Heart right ventricle (tissue), 16 donors: Measurements from ENCODE around the gene NHS. TPM values are rescaled to one million over a fixed set of nuclear protein-coding genes. Genes with fewer than 3 reads are reported as not detected.
"Not testable (repeated sequence)": the region's sequence is repeated elsewhere in the genome, so short reads cannot be mapped to it uniquely, and the experiment has no call there.

Experiments used
- ATAC-seq, 8 donors: fragments of 200-7000 bp; cut with Tn5 transposase; one replicate each; pipeline ENCODE4 v1.9.1; 2020; ENCODE audit warnings: mild to moderate bottlenecking in 8 of 8, moderate library complexity in 8 of 8, moderate number of reproducible peaks in 1 of 8
- DNase-seq, 2 donors: peaks; one replicate each; pipeline ENCODE4 v3.0.0-alpha.2; 2020
- H3K27ac ChIP-seq, 10 donors: fragments of 200-600 bp; sonication (generic) in 2 of 10; one replicate each; pipeline versions ENCODE4 v1.5.0 to v1.8.0; 2020 to 2022; ENCODE audit warnings: mild to moderate bottlenecking in 3 of 10
- H3K27me3 ChIP-seq, 7 donors: fragments of 200-600 bp; one replicate each; pipeline ENCODE4 v1.8.0; 2021 to 2022; ENCODE audit warnings: mild to moderate bottlenecking in 2 of 7
- H3K36me3 ChIP-seq, 9 donors: fragments of 200-600 bp; sonication (generic) in 1 of 9; one replicate each; pipeline versions ENCODE4 v1.5.0 to v1.8.0; 2020 to 2022; ENCODE audit warnings: mild to moderate bottlenecking in 2 of 9
- H3K4me1 ChIP-seq, 9 donors: fragments of 200-600 bp; sonication (generic) in 1 of 9; one replicate each; pipeline versions ENCODE4 v1.5.0 to v1.8.0; 2020 to 2022; ENCODE audit warnings: mild to moderate bottlenecking in 4 of 9
- H3K4me3 ChIP-seq, 10 donors: fragments of 200-600 bp; sonication (generic) in 2 of 10; one replicate each; pipeline versions ENCODE4 v1.5.0 to v1.8.0; 2020 to 2022; ENCODE audit warnings: mild to moderate bottlenecking in 7 of 10, moderate library complexity in 2 of 10
- H3K9me3 ChIP-seq, 11 donors: fragments of 200-600 bp in 10 of 11; sonication (generic) in 2 of 11; one replicate each; pipeline versions ENCODE4 v1.5.0 to v1.8.0; 2013 to 2022; ENCODE audit warnings: mild to moderate bottlenecking in 2 of 11, control low read depth in 1 of 11, moderate library complexity in 1 of 11
- CTCF ChIP-seq, 9 donors: fragments of 200-600 bp; sonication (generic) in 2 of 9; IDR thresholded peaks; one replicate each; pipeline versions ENCODE4 v1.5.0 to v1.8.0; 2021 to 2022; ENCODE audit warnings: antibody characterized with exemption in 9 of 9, mild to moderate bottlenecking in 5 of 9, moderate library complexity in 1 of 9
- WGBS, 2 donors: extraction: QIAGEN DNeasy Blood & Tissue Kit; methylation state at CpG; one replicate each; pipeline ENCODE4 v1.1.7; 2013; ENCODE audit warnings: inconsistent platforms in 1 of 2; 5-methylcytosine and 5-hydroxymethylcytosine counted together
- intact Hi-C, 10 donors: fragments of 100-400 bp; cut with DNase I; formaldehyde crosslinking; loops; one replicate each; pipeline versions ENCODE4 v1.11.1 to v1.14.2; 2022
- polyA plus RNA-seq, 2 donors: library from polyadenylated mRNA; stranded (reverse); fragments of 200-250 nt; gene quantifications; one replicate each; pipeline ENCODE4 v1.2.3, GENCODE V29; 2013
- total RNA-seq, 10 donors: library from RNA; stranded (reverse); fragmentation: NEBNext Ultra II Directional in 3 of 10; extraction: Animal tissue kit (Norgen Biotek cat#: 25700) in 3 of 10; gene quantifications; one replicate each; pipeline versions ENCODE4 v1.2.1 to v1.2.4, GENCODE V29; 2021 to 2023
- donor health status: Arrhythmogenic right ventricular cardiomyopathy.
- donor health status: ischemic (EF 13 %, LVEDD 7.1; RV severe dilation, severe dysfunction).
- donor health status: healthy with polysubstance abuse.
- donor health status: DM: no; HTN: yes; CAD: no.
- donor health status: DM: no; HTN: no; CAD: no.
- donor health status: ischemic (EF 25% LVEDD 6.9; RV normal size, moderate dysfunction).
- donor health status: ischemic (EF 25% LVEDD 5.7; RV mildly dilated, moderate dysfunction).
- donor health status: healthy.
- donor health status: DM: yes; HTN: yes; CAD: no.
- donor health status: Ischemic cardiomyopathy.
- donor health status: ischemic (EF 35%, LVEDD 5.7; RV mildly dilated, moderate dysfunction).
- donor health status: nonischemic (EF 11% LVEDD 7.7; RV severe dilation, severe dysfunction).
- donor health status: DM: yes; HTN: yes; CAD: no.
- donor health status: PGD.
- donor health status: ischemic (EF 29% LVEDD 5.4; RV normal size, mild dysfunction).
- donor health status: nonischemic (EF 23%, LVEDD 6.1; RV moderate dilation, normal function).

NHS gene
- total and polyA plus RNA-seq, 12 donors, result 0.20 to 2.7 (median 1.2) TPM

DNA sequence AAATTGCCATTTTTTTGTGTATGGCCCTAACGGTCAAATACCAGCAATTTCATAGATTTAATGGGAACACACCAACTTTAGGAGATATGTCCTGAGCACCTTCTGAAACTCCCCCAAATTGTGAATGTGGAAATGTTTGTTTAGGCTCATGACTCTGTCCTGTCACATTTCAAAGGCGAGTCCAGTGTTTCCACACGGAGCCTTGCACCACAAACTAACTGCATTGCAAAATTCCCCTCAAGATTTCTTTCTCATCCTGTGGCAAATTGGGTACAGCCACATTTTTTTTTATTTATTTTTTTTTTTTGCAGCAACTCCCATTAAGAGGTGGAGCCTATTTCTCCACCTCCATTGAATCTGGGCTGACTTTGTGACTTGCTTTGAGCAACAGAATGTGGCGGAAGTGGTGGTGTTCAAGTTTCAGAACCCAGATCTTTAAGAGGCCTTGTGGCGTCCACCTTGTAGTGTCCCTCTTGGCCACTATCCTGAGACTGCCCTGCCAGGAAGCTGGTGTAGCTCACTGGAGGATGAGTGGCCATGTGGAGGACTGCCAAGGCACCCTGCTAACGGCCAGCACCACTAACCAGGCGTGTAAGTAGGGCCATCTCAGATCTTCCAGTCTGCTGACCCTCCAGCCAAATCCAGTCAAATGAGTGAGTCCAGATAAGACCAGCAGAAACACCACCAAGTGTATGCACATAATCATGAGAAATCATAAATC is 189.8 kb downstream of the NHS start:
- Histone ChIP-seq H3K4me3 (no peak overlapping the region), H3K27me3 (peaks cover 0 to 8% (median 0%) of the 10 kb centered on the region in 7 donors), H3K27ac (no peak overlapping the region), H3K9me3 (no peaks in the 10 kb centered on the region), H3K4me1 (peaks cover 0 to 20% (median 3%) of the 10 kb centered on the region in 9 donors), H3K36me3 (no peaks in the 10 kb centered on the region)
- no peak for TF ChIP-seq CTCF (IDR thresholded peaks at IDR 0.05)
- DNase-seq (peak in 1 of 2 donors; percentile 11), ATAC-seq (peak in 1 of 8 donors; percentile 37)
- intact Hi-C loops, result no loop called here
- WGBS, 2 donors, result 88 to 90% methylated on average over 7 of the region's 7 CpGs

DNA sequence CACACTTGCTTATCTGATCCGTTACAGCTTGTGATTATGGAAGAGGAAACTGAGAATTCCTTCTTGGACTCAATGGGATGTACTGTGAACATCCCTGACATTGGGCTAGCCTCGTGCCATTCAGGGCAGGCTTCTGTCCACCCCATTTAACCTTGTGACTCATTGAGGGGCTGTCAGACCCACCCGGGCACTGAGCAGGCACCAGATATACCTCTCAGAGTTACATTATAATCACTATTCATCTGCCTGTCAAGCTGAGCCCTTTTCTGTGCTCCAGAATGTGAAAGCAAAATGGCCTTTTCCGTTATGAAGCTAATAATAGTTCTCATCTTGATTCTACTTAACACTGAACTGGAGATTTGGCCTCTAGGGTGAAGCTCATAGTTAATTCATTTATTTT is 191.7 kb downstream of the NHS start:
- ATAC-seq (peak in 1 of 8 donors; percentile 14), DNase-seq (no peak)
- TF ChIP-seq CTCF (IDR thresholded peaks at IDR 0.05), result no peak
- no peaks in the 10 kb centered on the region for H3K36me3 ChIP-seq
- peak overlapping the region in 1 of 10 donors; percentile 10 for H3K4me3 ChIP-seq
- H3K9me3 ChIP-seq, result no peaks in the 10 kb centered on the region
- no peaks in the 10 kb centered on the region for H3K27me3 ChIP-seq
- WGBS, 2 donors, result 32 to 42% methylated on average over 4 of the region's 4 CpGs
- intact Hi-C loops, result no loop called here
- peaks cover 0 to 20% (median 3%) of the 10 kb centered on the region in 9 donors for H3K4me1 ChIP-seq
- peak overlapping the region in 5 of 10 donors; percentile 13 to 58 (median 31) for H3K27ac ChIP-seq

- no peaks in the 10 kb centered on the region for H3K27me3 ChIP-seq
- peak in 4 of 8 donors; percentile 27 to 76 (median 42) for ATAC-seq
- no peaks in the 10 kb centered on the region for H3K9me3 ChIP-seq
- no peaks in the 10 kb centered on the region for H3K36me3 ChIP-seq
- 31% methylated on average over 8 of the region's 8 CpGs for WGBS, 2 donors
- peak in 1 of 2 donors; percentile 5 for DNase-seq
- intact Hi-C loops, result no loop called here
- peak overlapping the region in 6 of 10 donors; percentile 12 to 58 (median 24) for H3K27ac ChIP-seq
- peaks cover 0 to 20% (median 3%) of the 10 kb centered on the region in 9 donors for H3K4me1 ChIP-seq
- TF ChIP-seq CTCF (IDR thresholded peaks at IDR 0.05), result no peak
- peak overlapping the region in 1 of 10 donors; percentile 10 for H3K4me3 ChIP-seq
These were observed 192.2 kb downstream of the NHS start for GRCh38 chrX:17567187-17567586.

- H3K27ac ChIP-seq, result peak overlapping the region in 3 of 10 donors; percentile 12 to 58 (median 35)
- intact Hi-C loops, result no loop called here
These were observed 192.8 kb downstream of the NHS start for GRCh38 chrX:17567821-17568220.

GRCh38 chrX:17568804-17569203 is 193.8 kb downstream of the NHS start:
- WGBS, 2 donors, result 94 to 97% methylated on average over 3 of the region's 3 CpGs
- not testable (repeated sequence) for H3K27me3 ChIP-seq, DNase-seq

More at GRCh38 chrX:17567821-17568220, 192.8 kb downstream of the NHS start:
- 29 to 34% methylated on average over 2 of the region's 2 CpGs for WGBS, 2 donors
- ATAC-seq, result no peak
- H3K4me3 ChIP-seq, result no peak overlapping the region
- no peaks in the 10 kb centered on the region for H3K9me3 ChIP-seq
- no peaks in the 10 kb centered on the region for H3K27me3 ChIP-seq
- peaks cover 0 to 20% (median 3%) of the 10 kb centered on the region in 9 donors for H3K4me1 ChIP-seq
- no peaks in the 10 kb centered on the region for H3K36me3 ChIP-seq
- no peak for DNase-seq
- TF ChIP-seq CTCF (IDR thresholded peaks at IDR 0.05), result no peak

More at GRCh38 chrX:17568804-17569203, 193.8 kb downstream of the NHS start:
- ATAC-seq, H3K4me3 ChIP-seq, intact Hi-C loops, H3K27ac ChIP-seq, H3K36me3 ChIP-seq, H3K9me3 ChIP-seq: not testable (repeated sequence)
- H3K4me1 ChIP-seq, result peaks cover 0 to 20% (median 3%) of the 10 kb centered on the region in 9 donors
